IPS-20b (cell line): ENCODE data around the gene LYVE1.

Experiments used
- H3K27ac ChIP-seq: one replicate; pipeline ENCODE4 v1.5.1; 2013; ENCODE audit warnings: low read length
- H3K27me3 ChIP-seq: 2 replicates; pipeline ENCODE4 v1.6.1; 2013; ENCODE audit warnings: mild to moderate bottlenecking, low read length, inconsistent platforms; ENCODE audit not compliant: insufficient read depth
- H3K36me3 ChIP-seq: 2 replicates; pipeline ENCODE4 v1.6.1; 2013; ENCODE audit warnings: low read depth, mild to moderate bottlenecking, inconsistent platforms, low read length, moderate library complexity; ENCODE audit not compliant: insufficient read depth
- H3K4me1 ChIP-seq: 2 replicates; pipeline ENCODE4 v1.6.1; 2013; ENCODE audit warnings: mild to moderate bottlenecking, control low read depth, inconsistent platforms, low read length, moderate library complexity; ENCODE audit not compliant: insufficient read depth
- H3K4me3 ChIP-seq: 2 replicates; pipeline ENCODE4 v1.5.1; 2013; ENCODE audit warnings: mild to moderate bottlenecking, low read length, inconsistent platforms
- H3K9ac ChIP-seq: 2 replicates; pipeline ENCODE4 v1.6.1; 2013; ENCODE audit warnings: low read depth, mild to moderate bottlenecking, inconsistent platforms, low read length, moderate library complexity
- H3K9me3 ChIP-seq: 2 replicates; pipeline ENCODE4 v1.6.1; 2013; ENCODE audit warnings: mild to moderate bottlenecking, low read depth, low read length, inconsistent platforms; ENCODE audit not compliant: insufficient read depth

LYVE1 gene

DNA sequence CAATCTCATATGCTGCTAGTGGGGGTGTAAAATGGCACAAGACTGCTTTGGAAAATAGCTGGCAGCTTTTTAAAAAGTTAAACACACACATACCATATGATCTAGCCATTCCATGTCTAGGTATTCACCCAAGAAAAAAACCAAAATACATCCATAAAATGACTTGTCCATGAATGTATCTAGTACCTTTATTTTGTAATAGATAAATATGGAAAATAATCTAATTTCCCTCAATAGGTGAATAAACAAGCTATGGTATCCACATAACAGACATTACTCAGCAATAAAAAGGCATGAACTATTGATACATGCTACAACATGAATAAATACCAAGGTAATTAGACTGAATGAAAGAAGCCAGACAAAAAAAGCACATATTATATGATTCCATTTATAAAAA is 50.3 kb downstream of the LYVE1 start:
- no peak overlapping the region for H3K4me3 ChIP-seq
- no peaks in the 10 kb centered on the region for H3K9me3 ChIP-seq
- no peak overlapping the region for H3K27ac ChIP-seq
- H3K36me3 ChIP-seq = peaks cover 15% of the 10 kb centered on the region
- H3K4me1 ChIP-seq = 0 out of 2 replicates have a peak, but pooled peaks cover 2% of the 10 kb centered on the region
- no peak overlapping the region for H3K9ac ChIP-seq
- no peaks in the 10 kb centered on the region for H3K27me3 ChIP-seq

DNA sequence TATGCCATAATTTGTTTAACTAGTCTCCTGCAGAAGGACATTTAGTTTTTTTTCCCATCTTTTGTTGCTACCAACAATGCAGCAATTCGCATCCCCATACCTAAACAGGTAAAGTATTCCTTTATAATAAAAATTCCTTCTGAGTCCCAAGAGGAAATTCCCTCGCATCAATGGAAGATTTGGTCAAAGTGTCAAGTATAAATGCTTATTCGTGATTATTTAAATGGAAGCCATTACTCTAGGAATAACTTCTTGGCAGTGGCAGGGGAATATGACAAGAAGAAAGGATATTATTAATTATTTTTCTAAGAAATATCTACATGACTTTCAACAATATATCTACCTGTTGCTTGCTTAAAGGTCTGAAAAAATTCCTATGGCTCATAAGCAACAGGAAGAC is 53.0 kb downstream of the LYVE1 start:
- Histone ChIP-seq H3K4me3 (no peak overlapping the region), H3K27me3 (no peaks in the 10 kb centered on the region), H3K36me3 (peaks cover 5% of the 10 kb centered on the region; the same call in 1 of the 2 replicates), H3K9ac (no peak overlapping the region), H3K4me1 (peaks cover 4% of the 10 kb centered on the region; the same call in 1 of the 2 replicates), H3K9me3 (no peaks in the 10 kb centered on the region), H3K27ac (no peak overlapping the region)

DNA sequence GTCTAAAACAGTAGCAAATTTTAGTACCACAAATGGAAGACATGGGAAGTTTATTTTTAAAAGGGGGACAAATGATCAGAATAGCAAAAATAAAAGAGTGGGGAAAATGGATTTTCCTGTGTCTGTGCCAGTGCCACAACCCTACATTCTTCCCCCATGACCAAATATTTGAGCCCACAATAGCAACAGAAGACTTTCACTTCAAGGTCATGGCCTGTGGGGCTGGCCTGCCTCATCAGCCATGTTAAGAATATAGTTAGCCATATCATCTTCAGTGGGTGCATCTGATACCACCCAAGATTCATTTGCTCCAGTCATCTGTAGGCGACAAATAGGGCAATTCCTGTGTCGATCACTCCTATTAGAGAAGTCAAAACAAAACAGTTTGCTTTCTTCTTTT is 53.8 kb downstream of the LYVE1 start:
- H3K27ac ChIP-seq = no peak overlapping the region

DNA sequence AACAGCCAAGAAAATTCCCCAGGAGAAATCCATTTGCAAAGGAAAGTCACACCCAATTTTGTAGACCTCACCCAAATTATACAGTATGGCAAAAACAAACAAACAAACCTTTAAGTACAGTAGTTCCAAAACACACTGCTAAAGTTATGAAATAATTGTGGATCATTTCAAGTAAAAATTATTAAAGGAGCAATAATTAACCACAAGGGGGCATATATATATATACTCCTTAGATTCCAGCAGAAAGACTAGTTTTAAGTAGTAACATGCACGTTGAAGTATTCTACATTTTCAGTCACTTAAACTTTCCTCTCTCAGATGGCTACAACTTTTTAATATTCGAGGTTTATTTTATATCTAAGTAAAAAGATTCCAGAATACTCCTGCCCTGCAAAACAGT is 54.3 kb downstream of the LYVE1 start:
- H3K27ac ChIP-seq = no peak overlapping the region
- no peak overlapping the region for H3K9ac ChIP-seq

More for the DNA sequence above, 53.8 kb downstream of the LYVE1 start:
- H3K4me3 ChIP-seq = no peak overlapping the region
- peaks cover 4% of the 10 kb centered on the region; the same call in 1 of the 2 replicates for H3K36me3 ChIP-seq
- H3K4me1 ChIP-seq = peaks cover 4% of the 10 kb centered on the region; the same call in 1 of the 2 replicates
- H3K9ac ChIP-seq = no peak overlapping the region
- no peaks in the 10 kb centered on the region for H3K27me3 ChIP-seq
- H3K9me3 ChIP-seq = no peaks in the 10 kb centered on the region

DNA sequence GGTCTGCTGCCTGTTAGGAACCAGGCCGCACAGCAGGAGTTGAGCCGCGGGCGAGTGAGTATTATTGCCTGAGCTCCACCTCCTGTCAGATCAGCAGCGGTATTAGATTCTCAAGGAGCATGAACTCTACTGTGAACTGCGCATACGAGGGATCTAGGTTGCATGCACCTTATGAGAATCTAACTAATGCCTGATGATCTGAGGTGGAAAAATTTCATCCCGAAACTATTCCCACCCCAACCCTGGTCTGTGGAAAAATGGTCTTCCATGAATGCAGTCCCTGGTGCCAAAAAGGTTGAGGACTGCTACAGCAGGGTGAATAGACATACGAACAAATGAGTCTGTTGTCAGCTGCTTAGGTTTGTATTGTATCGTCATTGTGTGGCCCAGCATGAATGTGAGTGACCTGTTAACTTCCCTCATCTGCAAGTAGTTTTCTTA is 57.3 kb downstream of the LYVE1 start:
- Histone ChIP-seq H3K4me1 (peaks cover 4% of the 10 kb centered on the region; the same call in 1 of the 2 replicates), H3K27ac (no peak overlapping the region), H3K4me3 (peak overlapping the region; percentile 3; the same call in 1 of the 2 replicates), H3K9me3 (no peaks in the 10 kb centered on the region), H3K36me3 (no peaks in the 10 kb centered on the region), H3K27me3 (no peaks in the 10 kb centered on the region), H3K9ac (no peak overlapping the region)

More for the DNA sequence above, 54.3 kb downstream of the LYVE1 start:
- H3K9me3 ChIP-seq = no peaks in the 10 kb centered on the region
- peaks cover 4% of the 10 kb centered on the region; the same call in 1 of the 2 replicates for H3K4me1 ChIP-seq
- no peak overlapping the region for H3K4me3 ChIP-seq
- no peaks in the 10 kb centered on the region for H3K36me3 ChIP-seq
- no peaks in the 10 kb centered on the region for H3K27me3 ChIP-seq
